HCT116 (cell line): ENCODE data around the gene KHNYN.
A peak's percentile ranks its signal among the peaks of the same experiment; 100 is the strongest.

Experiments used
- POLR2A ChIP-seq: IDR thresholded peaks from 2 replicates; pipeline ENCODE4 v1.7.0; 2011; ENCODE audit warnings: borderline replicate concordance; ENCODE audit not compliant: insufficient read depth, insufficient read length; ENCODE audit errors: extremely low read depth
- TF ChIP-seq, protein P1 (sequence below), 3 experiments: fragments of 200-600 bp in 1 of 3; sonication (generic) in 1 of 3; IDR thresholded peaks in 2 of 3; conservative IDR thresholded peaks in 1 of 3; 2 replicates each; pipeline ENCODE4 v1.5.1; 2012 to 2017; ENCODE audit warnings: low read depth in 2 of 3, low read length in 2 of 3, antibody characterized with exemption in 1 of 3, borderline replicate concordance in 1 of 3, control low read depth in 1 of 3, mild to moderate bottlenecking in 1 of 3, mixed read lengths in 1 of 3, mixed run types in 1 of 3, moderate library complexity in 1 of 3; ENCODE audit not compliant: insufficient read depth in 1 of 3

- no peak for TF ChIP-seq POLR2A
- TF ChIP-seq, protein P1, sequence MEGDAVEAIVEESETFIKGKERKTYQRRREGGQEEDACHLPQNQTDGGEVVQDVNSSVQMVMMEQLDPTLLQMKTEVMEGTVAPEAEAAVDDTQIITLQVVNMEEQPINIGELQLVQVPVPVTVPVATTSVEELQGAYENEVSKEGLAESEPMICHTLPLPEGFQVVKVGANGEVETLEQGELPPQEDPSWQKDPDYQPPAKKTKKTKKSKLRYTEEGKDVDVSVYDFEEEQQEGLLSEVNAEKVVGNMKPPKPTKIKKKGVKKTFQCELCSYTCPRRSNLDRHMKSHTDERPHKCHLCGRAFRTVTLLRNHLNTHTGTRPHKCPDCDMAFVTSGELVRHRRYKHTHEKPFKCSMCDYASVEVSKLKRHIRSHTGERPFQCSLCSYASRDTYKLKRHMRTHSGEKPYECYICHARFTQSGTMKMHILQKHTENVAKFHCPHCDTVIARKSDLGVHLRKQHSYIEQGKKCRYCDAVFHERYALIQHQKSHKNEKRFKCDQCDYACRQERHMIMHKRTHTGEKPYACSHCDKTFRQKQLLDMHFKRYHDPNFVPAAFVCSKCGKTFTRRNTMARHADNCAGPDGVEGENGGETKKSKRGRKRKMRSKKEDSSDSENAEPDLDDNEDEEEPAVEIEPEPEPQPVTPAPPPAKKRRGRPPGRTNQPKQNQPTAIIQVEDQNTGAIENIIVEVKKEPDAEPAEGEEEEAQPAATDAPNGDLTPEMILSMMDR (IDR thresholded peaks at IDR 0.05 in 2 of 3, conservative IDR thresholded peaks at IDR 0.05 in 1 of 3; ENCODE audit: borderline replicate concordance in 1 of 3, insufficient read depth in 1 of 3, low read depth in 2 of 3, low read length in 2 of 3): peak; percentile 79 to 84 (median 81)
Observed at GRCh38 chr14:24411443-24412389, 18.0 kb upstream of the KHNYN start.
